HepG2 (cell line): ENCODE data around the gene NOS1AP. TPM values are rescaled to one million over a fixed set of nuclear protein-coding genes. Genes with fewer than 3 reads are reported as not detected.

Source experiments
- ATAC-seq: fragments of 200-7000 bp; cut with Tn5 transposase; 3 replicates; pipeline ENCODE4 v1.9.1; 2020; ENCODE audit warnings: mild to moderate bottlenecking, moderate library complexity
- BruUV-seq: library from RNA; stranded (reverse); fragments of 400-500 nt; replicated peaks from 2 replicates; lab custom pipeline; 2021; lab: Mats Ljungman, UMichigan
- CTCF ChIA-PET: fragments of 300-600 bp; formaldehyde crosslinking; extraction: SDS; loops from one replicate; lab custom pipeline; 2021; ENCODE audit warnings: low total read pairs, inconsistent platforms, low intra/inter-chr PET ratio; lab: Yijun Ruan, JAX
- POLR2A ChIA-PET: fragments of 350-600 bp; sonication (Branson Sonifier 250); formaldehyde crosslinking; loops from one replicate; lab custom pipeline; 2020; ENCODE audit warnings: antibody characterized with exemption, inconsistent platforms; lab: Yijun Ruan, JAX
- DNase-seq: peaks from one replicate; pipeline ENCODE4 v3.0.0-alpha.2; 2015; ENCODE audit warnings: low spot score
- FAIRE-seq: peaks from 3 replicates; lab custom pipeline; 2011; peaks lifted over from hg19 to GRCh38; lab: Jason Lieb, UNC
- H2AFZ ChIP-seq: one replicate; pipeline ENCODE4 v1.6.1; 2011; ENCODE audit warnings: low read length, inconsistent platforms
- H3K27ac ChIP-seq: fragments of 300-600 bp; 3 replicates; pipeline ENCODE4 v1.8.0; 2011; ENCODE audit warnings: mixed run types, mild to moderate bottlenecking, mixed read lengths, low read length, inconsistent platforms; ENCODE audit not compliant: insufficient read depth; ENCODE audit errors: extremely low read length
- H3K27me3 ChIP-seq, 2 experiments: fragments of 200-600 bp in 1 of 2; 2 replicates in 1 of 2; 3 replicates in 1 of 2; pipeline versions ENCODE4 v1.6.0 to v1.8.0; 2011; ENCODE audit warnings: low read length in 2 of 2, mild to moderate bottlenecking in 2 of 2, moderate library complexity in 2 of 2, inconsistent platforms in 1 of 2; ENCODE audit not compliant: insufficient read depth in 2 of 2, control insufficient read depth in 1 of 2
- H3K36me3 ChIP-seq, 2 experiments: fragments of 200-600 bp in 1 of 2; replicated peaks in 1 of 2; 2 replicates in 1 of 2; 3 replicates in 1 of 2; pipeline versions ENCODE4 v1.5.1 to v1.8.0; 2011; ENCODE audit warnings: low read length in 2 of 2, inconsistent platforms in 1 of 2; ENCODE audit not compliant: insufficient read depth in 2 of 2, control insufficient read depth in 1 of 2
- H3K4me1 ChIP-seq: 2 replicates; pipeline ENCODE4 v1.5.1; 2012; ENCODE audit warnings: low read length, inconsistent platforms; ENCODE audit not compliant: insufficient read depth
- H3K4me2 ChIP-seq: 2 replicates; pipeline ENCODE4 v1.6.0; 2011; ENCODE audit warnings: low read depth, low read length, inconsistent platforms
- H3K4me3 ChIP-seq, 3 experiments: fragments of 200-600 bp in 1 of 3; sonication (generic), shearing (Covaris generic) in 1 of 3; replicated peaks in 1 of 3; 2 replicates each; pipeline ENCODE4 v1.5.1; 2011 to 2016; ENCODE audit warnings: low read length in 3 of 3, inconsistent platforms in 2 of 3, low read depth in 2 of 3, mild to moderate bottlenecking in 2 of 3, control low read depth in 1 of 3, mixed read lengths in 1 of 3; ENCODE audit not compliant: insufficient read depth in 1 of 3
- H3K79me2 ChIP-seq: one replicate; pipeline ENCODE4 v1.6.1; 2011; ENCODE audit warnings: low read length, inconsistent platforms; ENCODE audit not compliant: insufficient read depth
- H3K9ac ChIP-seq: 2 replicates; pipeline ENCODE4 v1.6.0; 2011; ENCODE audit warnings: mild to moderate bottlenecking, low read depth, low read length, inconsistent platforms; ENCODE audit not compliant: insufficient read depth
- H3K9me3 ChIP-seq: 2 replicates; pipeline ENCODE4 v1.5.1; 2012; ENCODE audit warnings: mild to moderate bottlenecking, low read length
- H4K20me1 ChIP-seq: 2 replicates; pipeline ENCODE4 v1.6.0; 2011; ENCODE audit warnings: inconsistent platforms, mild to moderate bottlenecking, low read length, moderate library complexity; ENCODE audit not compliant: insufficient read depth
- ATF7-NPFF ChIP-seq: sonication (generic); formaldehyde crosslinking; IDR thresholded peaks from 2 replicates; pipeline ENCODE4 v1.8.1; 2023; ENCODE audit warnings: mild to moderate bottlenecking, low read depth, missing genetic modification reagents, moderate library complexity
- ELF3 ChIP-seq: IDR thresholded peaks from 2 replicates; pipeline ENCODE4 v1.6.1; 2016; ENCODE audit warnings: missing genetic modification reagents, missing compliant biosample characterization
- FOXA3 ChIP-seq: IDR thresholded peaks from 2 replicates; pipeline ENCODE4 v1.6.1; 2016; ENCODE audit warnings: missing genetic modification reagents, missing compliant biosample characterization
- FOXP1 ChIP-seq, 2 experiments: fragments of 450-650 bp in 1 of 2; IDR thresholded peaks; 2 replicates each; pipeline ENCODE4 v1.6.1; 2017 to 2018; ENCODE audit warnings: antibody characterized with exemption in 1 of 2
- GATA4 ChIP-seq: sonication (generic); IDR thresholded peaks from 2 replicates; pipeline ENCODE4 v1.6.1; 2016; ENCODE audit warnings: antibody characterized with exemption, low read depth, borderline replicate concordance
- HDAC6 ChIP-seq: fragments of 200-600 bp; sonication (generic); IDR thresholded peaks from 2 replicates; pipeline ENCODE4 v1.7.0; 2017; ENCODE audit warnings: mild to moderate bottlenecking, antibody characterized with exemption, low read length, low read depth
- KLF16 ChIP-seq, 2 experiments: sonication (generic) in 1 of 2; formaldehyde crosslinking in 1 of 2; IDR thresholded peaks; 2 replicates each; pipeline versions ENCODE4 v1.6.1 to v1.8.0; 2016 to 2023; ENCODE audit warnings: missing genetic modification reagents in 2 of 2, missing compliant biosample characterization in 1 of 2
- NBN ChIP-seq: fragments of 450-650 bp; conservative IDR thresholded peaks from 2 replicates; pipeline ENCODE4 v1.6.1; 2017
- NFATC3 ChIP-seq: sonication (generic); formaldehyde crosslinking; IDR thresholded peaks from 2 replicates; pipeline ENCODE4 v1.5.1; 2020; ENCODE audit warnings: mild to moderate bottlenecking, missing genetic modification reagents
- NFRKB ChIP-seq: fragments of 450-650 bp; IDR thresholded peaks from 2 replicates; pipeline ENCODE4 v1.6.1; 2017
- TFE3 ChIP-seq: IDR thresholded peaks from 2 replicates; pipeline ENCODE4 v1.6.1; 2016
- ZKSCAN1 ChIP-seq: fragments of 150-350 bp; IDR thresholded peaks from 2 replicates; pipeline ENCODE4 v1.6.1; 2014; ENCODE audit warnings: low read length
- ZNF205 ChIP-seq: IDR thresholded peaks from 2 replicates; pipeline ENCODE4 v1.6.1; 2018; ENCODE audit warnings: missing biosample characterization, missing genetic modification reagents
- ZNF460 ChIP-seq: sonication (generic); formaldehyde crosslinking; IDR thresholded peaks from 2 replicates; pipeline ENCODE4 v1.5.1; 2020; ENCODE audit warnings: missing genetic modification reagents, mild to moderate bottlenecking, borderline replicate concordance
- ZNF850 ChIP-seq: sonication (generic); formaldehyde crosslinking; conservative IDR thresholded peaks from 2 replicates; pipeline ENCODE4 v1.9.0; 2021; ENCODE audit warnings: mild to moderate bottlenecking, missing genetic modification reagents
- ZSCAN20 ChIP-seq: sonication (generic); formaldehyde crosslinking; IDR thresholded peaks from 2 replicates; pipeline ENCODE4 v1.4.0; 2020; ENCODE audit warnings: missing genetic modification reagents, mild to moderate bottlenecking, borderline replicate concordance
- WGBS: methylation state at CpG from one replicate; pipeline ENCODE4 v1.1.6; 2017; ENCODE audit warnings: low lambda C conversion rate; 5-methylcytosine and 5-hydroxymethylcytosine counted together
- in situ Hi-C: cut with HindIII; loops from 2 replicates; pipeline ENCODE4 v1.10.0; 2017; ENCODE audit warnings: low pct_unique_long_range_greater_than_20kb; ENCODE audit not compliant: extremely low pct_ligation_motif_present
- intact Hi-C: fragments of 100-400 bp; cut with micrococcal nuclease; formaldehyde crosslinking; loops from one replicate; pipeline ENCODE4 v1.10.0; 2022; ENCODE audit not compliant: unreplicated experiment
- polyA plus RNA-seq, 8 experiments: library from polyadenylated mRNA; depleted of rRNA in 3 of 8; stranded (reverse) in 7 of 8; unstranded in 1 of 8; fragments of >200 nt; fragmentation: Illumina TruSeq in 4 of 8; extraction: Trizol in 4 of 8; gene quantifications; 2 replicates each; pipeline versions ENCODE4 v1.2.1 to v1.2.3, GENCODE V29; 2011 to 2016; ENCODE audit warnings: low read depth in 4 of 8, missing spikeins in 1 of 8, mixed read lengths in 1 of 8; ENCODE audit not compliant: insufficient read depth in 1 of 8
- total RNA-seq, 5 experiments: library from RNA; depleted of rRNA; stranded (reverse); fragments of >200 nt; fragmentation: Illumina TruSeq; extraction: Trizol; gene quantifications; 2 replicates each; pipeline ENCODE4 v1.2.3, GENCODE V29; 2016; ENCODE audit warnings: low read depth in 1 of 5
- TF ChIP-seq, protein P1 (sequence below): sonication (generic); formaldehyde crosslinking; IDR thresholded peaks from 2 replicates; pipeline ENCODE4 v1.8.1; 2023; ENCODE audit warnings: missing genetic modification reagents, inconsistent platforms, borderline replicate concordance
- TF ChIP-seq, protein P2 (sequence below): sonication (generic); formaldehyde crosslinking; IDR thresholded peaks from 2 replicates; pipeline ENCODE4 v1.4.0; 2020; ENCODE audit warnings: missing genetic modification reagents

NOS1AP gene
- total and polyA plus RNA-seq, 2 of the 13 experiments (the other 11 are each of a cell fraction or from before 2014, with no cell fraction given) = 2.0 to 3.3 TPM

DNA sequence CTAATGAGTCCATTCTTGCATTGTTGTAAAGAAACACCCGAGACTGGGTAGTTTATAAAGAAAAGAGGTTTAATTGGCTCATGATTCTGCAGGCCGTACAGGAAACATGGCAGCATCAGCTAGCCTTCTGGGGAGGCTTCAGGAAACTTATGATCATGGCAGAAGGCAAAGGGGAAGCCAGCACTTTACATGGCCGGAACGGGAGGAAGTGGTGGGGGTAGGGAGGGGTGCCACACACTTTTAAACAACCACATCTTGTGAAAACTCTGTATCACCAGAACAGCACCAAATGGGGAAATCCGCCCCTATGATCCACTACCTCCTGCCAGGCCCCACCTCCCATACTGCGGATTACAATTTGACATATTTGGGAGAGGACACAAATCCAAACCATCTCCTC, 43.9 kb downstream of the NOS1AP start (continued):
- TF ChIP-seq, protein P1, sequence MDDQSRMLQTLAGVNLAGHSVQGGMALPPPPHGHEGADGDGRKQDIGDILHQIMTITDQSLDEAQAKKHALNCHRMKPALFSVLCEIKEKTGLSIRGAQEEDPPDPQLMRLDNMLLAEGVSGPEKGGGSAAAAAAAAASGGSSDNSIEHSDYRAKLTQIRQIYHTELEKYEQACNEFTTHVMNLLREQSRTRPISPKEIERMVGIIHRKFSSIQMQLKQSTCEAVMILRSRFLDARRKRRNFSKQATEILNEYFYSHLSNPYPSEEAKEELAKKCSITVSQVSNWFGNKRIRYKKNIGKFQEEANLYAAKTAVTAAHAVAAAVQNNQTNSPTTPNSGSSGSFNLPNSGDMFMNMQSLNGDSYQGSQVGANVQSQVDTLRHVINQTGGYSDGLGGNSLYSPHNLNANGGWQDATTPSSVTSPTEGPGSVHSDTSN (CRISPR knock-in tag) = no peak
- no peak for TF ChIP-seq HDAC6
- TF ChIP-seq FOXA3 (CRISPR knock-in tag) = no peak
- no peak for TF ChIP-seq ATF7-NPFF
- no peak for TF ChIP-seq GATA4

DNA sequence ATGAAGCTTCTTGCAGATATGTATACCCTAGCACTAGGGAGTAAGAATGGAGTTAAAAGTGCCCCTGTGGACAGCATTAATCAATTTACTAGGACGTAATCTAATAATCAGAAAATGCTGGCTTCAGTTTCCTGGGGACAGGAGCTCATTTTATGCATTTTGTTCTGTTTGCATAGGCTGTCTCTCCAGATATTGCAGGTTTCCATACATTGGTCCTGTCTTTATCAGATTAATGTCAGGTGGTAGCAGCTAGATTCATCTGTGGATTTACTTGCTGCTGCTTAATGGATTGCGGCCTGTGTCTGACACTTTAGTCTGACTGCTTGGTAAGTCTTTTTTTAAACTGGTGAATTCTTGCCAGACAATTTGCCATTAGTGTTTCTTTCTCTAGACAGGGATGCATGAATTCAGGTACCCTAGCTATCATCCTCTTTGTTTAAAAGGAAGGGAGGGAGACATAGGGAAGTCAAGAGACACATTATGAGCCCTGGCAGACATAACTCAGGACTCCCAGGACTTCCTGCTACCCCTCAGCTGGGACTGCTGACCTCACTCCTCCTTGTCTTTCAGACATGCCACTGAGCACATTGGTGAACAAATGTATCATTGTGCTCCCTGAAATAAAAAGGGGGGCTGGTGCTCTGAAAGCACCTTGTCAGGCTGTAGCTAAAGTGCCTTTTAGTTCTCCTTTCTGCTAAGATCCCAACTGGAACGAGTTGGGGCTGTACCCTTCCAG, 47.7 kb downstream of the NOS1AP start:
- no peak overlapping the region for H3K27ac ChIP-seq
- no peaks in the 10 kb centered on the region; a peak in 1 of 5 replicates for H3K36me3 ChIP-seq
- no peak overlapping the region for H3K9ac ChIP-seq
- WGBS = 100% methylated on average over 3 of the region's 3 CpGs
- no peak for DNase-seq
- BruUV-seq = no TSS peak
- intact Hi-C loops = no loop called here
- H3K4me3 ChIP-seq = no peak overlapping the region
- CTCF ChIA-PET = no interaction called here
- H3K79me2 ChIP-seq = peaks cover 30% of the 10 kb centered on the region
- no peak for FAIRE-seq
- POLR2A ChIA-PET = no interaction called here
- in situ Hi-C loops = no loop called here
- H3K27me3 ChIP-seq = no peaks in the 10 kb centered on the region
- no peaks in the 10 kb centered on the region for H4K20me1 ChIP-seq
- peaks cover 9% of the 10 kb centered on the region for H3K4me1 ChIP-seq
- no peak for ATAC-seq
- no peaks in the 10 kb centered on the region for H3K9me3 ChIP-seq
- H2AFZ ChIP-seq = no peak overlapping the region
- no peak overlapping the region for H3K4me2 ChIP-seq
- TF ChIP-seq NBN = no peak
- no peak for TF ChIP-seq ZNF205 (CRISPR knock-in tag)
- TF ChIP-seq KLF16 (CRISPR knock-in tag; IDR thresholded peaks at IDR 0.05) = no peak
- no peak for TF ChIP-seq NFATC3 (CRISPR knock-in tag)
- no peak for TF ChIP-seq ZNF850
- no peak for TF ChIP-seq ZNF460 (CRISPR knock-in tag)
- TF ChIP-seq FOXP1 (IDR thresholded peaks at IDR 0.05) = no peak
- no peak for TF ChIP-seq FOXP1 (CRISPR knock-in tag; IDR thresholded peaks at IDR 0.05)
- TF ChIP-seq NFRKB = no peak
- TF ChIP-seq, protein P2, sequence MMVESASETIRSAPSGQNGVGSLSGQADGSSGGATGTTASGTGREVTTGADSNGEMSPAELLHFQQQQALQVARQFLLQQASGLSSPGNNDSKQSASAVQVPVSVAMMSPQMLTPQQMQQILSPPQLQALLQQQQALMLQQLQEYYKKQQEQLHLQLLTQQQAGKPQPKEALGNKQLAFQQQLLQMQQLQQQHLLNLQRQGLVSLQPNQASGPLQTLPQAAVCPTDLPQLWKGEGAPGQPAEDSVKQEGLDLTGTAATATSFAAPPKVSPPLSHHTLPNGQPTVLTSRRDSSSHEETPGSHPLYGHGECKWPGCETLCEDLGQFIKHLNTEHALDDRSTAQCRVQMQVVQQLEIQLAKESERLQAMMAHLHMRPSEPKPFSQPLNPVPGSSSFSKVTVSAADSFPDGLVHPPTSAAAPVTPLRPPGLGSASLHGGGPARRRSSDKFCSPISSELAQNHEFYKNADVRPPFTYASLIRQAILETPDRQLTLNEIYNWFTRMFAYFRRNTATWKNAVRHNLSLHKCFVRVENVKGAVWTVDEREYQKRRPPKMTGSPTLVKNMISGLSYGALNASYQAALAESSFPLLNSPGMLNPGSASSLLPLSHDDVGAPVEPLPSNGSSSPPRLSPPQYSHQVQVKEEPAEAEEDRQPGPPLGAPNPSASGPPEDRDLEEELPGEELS = no peak
- TF ChIP-seq ZKSCAN1 = no peak
- no peak for TF ChIP-seq TFE3 (CRISPR knock-in tag)
- no peak for TF ChIP-seq ZSCAN20
- TF ChIP-seq ELF3 (CRISPR knock-in tag) = no peak
